ENCODE data around the gene SLC25A13.
A peak's percentile ranks its signal among the peaks of the same experiment; 100 is the strongest.

SLC25A13 gene

DNA sequence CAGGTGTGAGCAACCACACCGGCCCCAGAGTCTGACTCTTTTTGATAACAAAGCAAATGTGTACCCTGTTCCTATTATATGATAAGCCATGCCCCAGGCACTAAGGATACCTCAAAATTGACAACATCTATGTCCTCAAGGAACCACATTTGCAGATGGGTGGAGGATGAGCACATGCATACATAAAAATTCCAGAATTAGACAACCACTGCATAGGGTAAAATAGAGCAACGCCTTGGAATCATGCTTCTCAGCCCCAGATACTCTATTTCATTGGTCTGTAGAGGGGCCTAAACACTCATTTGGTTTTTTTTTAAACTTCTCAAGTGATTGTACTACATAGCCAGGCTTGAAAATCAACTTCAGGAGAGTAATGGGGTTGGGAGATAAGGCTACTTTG, 78.7 kb downstream of the SLC25A13 start:
- DNase-seq (ENCODE audit: low read depth in 1 of 2, low spot score in 1 of 2) = no peak
- H3K4me3 ChIP-seq (replicated peaks; ENCODE audit: insufficient read depth, low read length) = no peak overlapping the region
- H3K27ac ChIP-seq (replicated peaks) = no peak overlapping the region
- H3K27me3 ChIP-seq (ENCODE audit: insufficient read depth, poor library complexity, severe bottlenecking) = no peaks in the 10 kb centered on the region
- TF ChIP-seq GABPA (IDR thresholded peaks at IDR 0.05; ENCODE audit: low read depth) (no peak), POLR2AphosphoS5 (IDR thresholded peaks at IDR 0.05; ENCODE audit: low read depth) (no peak), CTCF (IDR thresholded peaks at IDR 0.05; ENCODE audit: insufficient read depth, low read length) (no peak), SPI1 (IDR thresholded peaks at IDR 0.05; ENCODE audit: borderline replicate concordance, low read depth) (no peak)
- TF ChIP-seq, protein P1, sequence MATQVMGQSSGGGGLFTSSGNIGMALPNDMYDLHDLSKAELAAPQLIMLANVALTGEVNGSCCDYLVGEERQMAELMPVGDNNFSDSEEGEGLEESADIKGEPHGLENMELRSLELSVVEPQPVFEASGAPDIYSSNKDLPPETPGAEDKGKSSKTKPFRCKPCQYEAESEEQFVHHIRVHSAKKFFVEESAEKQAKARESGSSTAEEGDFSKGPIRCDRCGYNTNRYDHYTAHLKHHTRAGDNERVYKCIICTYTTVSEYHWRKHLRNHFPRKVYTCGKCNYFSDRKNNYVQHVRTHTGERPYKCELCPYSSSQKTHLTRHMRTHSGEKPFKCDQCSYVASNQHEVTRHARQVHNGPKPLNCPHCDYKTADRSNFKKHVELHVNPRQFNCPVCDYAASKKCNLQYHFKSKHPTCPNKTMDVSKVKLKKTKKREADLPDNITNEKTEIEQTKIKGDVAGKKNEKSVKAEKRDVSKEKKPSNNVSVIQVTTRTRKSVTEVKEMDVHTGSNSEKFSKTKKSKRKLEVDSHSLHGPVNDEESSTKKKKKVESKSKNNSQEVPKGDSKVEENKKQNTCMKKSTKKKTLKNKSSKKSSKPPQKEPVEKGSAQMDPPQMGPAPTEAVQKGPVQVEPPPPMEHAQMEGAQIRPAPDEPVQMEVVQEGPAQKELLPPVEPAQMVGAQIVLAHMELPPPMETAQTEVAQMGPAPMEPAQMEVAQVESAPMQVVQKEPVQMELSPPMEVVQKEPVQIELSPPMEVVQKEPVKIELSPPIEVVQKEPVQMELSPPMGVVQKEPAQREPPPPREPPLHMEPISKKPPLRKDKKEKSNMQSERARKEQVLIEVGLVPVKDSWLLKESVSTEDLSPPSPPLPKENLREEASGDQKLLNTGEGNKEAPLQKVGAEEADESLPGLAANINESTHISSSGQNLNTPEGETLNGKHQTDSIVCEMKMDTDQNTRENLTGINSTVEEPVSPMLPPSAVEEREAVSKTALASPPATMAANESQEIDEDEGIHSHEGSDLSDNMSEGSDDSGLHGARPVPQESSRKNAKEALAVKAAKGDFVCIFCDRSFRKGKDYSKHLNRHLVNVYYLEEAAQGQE (IDR thresholded peaks at IDR 0.05; ENCODE audit: insufficient replicate concordance, low read depth) = no peak

DNA sequence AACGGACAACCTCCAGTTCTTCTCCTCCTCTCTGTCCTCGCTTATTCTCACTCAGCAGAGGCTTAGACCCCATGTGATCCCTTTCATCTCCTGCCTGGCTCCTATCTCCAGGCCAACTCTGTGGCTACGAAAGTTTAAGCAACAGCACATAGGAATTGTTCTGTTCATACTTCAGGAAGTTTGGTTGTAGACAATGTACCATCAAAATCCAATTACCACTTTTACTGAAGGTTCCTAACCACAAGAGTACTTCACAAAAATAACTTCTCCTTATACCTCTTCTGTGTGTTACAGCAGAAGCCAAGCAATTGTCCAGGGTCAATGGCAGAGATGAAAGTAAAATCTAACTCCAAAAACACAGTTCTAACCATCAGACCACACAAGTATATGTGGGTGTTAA, 80.0 kb downstream of the SLC25A13 start:
- Histone ChIP-seq H3K27ac (replicated peaks) (no peak overlapping the region), H3K4me3 (replicated peaks; ENCODE audit: insufficient read depth, low read length) (no peak overlapping the region), H3K27me3 (ENCODE audit: insufficient read depth, poor library complexity, severe bottlenecking) (no peaks in the 10 kb centered on the region)
- peak in 1 of 2 experiments; percentile 16 for DNase-seq (ENCODE audit: low read depth in 1 of 2, low spot score in 1 of 2)
- TF ChIP-seq SPI1 (IDR thresholded peaks at IDR 0.05; ENCODE audit: borderline replicate concordance, low read depth) (no peak), GABPA (IDR thresholded peaks at IDR 0.05; ENCODE audit: low read depth) (no peak), CTCF (IDR thresholded peaks at IDR 0.05; ENCODE audit: insufficient read depth, low read length) (no peak), POLR2AphosphoS5 (IDR thresholded peaks at IDR 0.05; ENCODE audit: low read depth) (no peak)
- TF ChIP-seq, protein P1 (IDR thresholded peaks at IDR 0.05; ENCODE audit: insufficient replicate concordance, low read depth) = no peak

- Histone ChIP-seq H3K27me3 (ENCODE audit: insufficient read depth, poor library complexity, severe bottlenecking) (no peaks in the 10 kb centered on the region), H3K4me3 (replicated peaks; ENCODE audit: insufficient read depth, low read length) (no peak overlapping the region), H3K27ac (replicated peaks) (no peak overlapping the region)
- DNase-seq (ENCODE audit: low read depth in 1 of 2, low spot score in 1 of 2) = no peak
- TF ChIP-seq GABPA (IDR thresholded peaks at IDR 0.05; ENCODE audit: low read depth) (no peak), CTCF (IDR thresholded peaks at IDR 0.05; ENCODE audit: insufficient read depth, low read length) (no peak), POLR2AphosphoS5 (IDR thresholded peaks at IDR 0.05; ENCODE audit: low read depth) (no peak), SPI1 (IDR thresholded peaks at IDR 0.05; ENCODE audit: borderline replicate concordance, low read depth) (no peak)
- TF ChIP-seq, protein P1 (IDR thresholded peaks at IDR 0.05; ENCODE audit: insufficient replicate concordance, low read depth) = no peak
These were observed 82.7 kb downstream of the SLC25A13 start for GRCh38 chr7:96238976-96239766.

All from HL-60 (cell line).